NCI-H82 treated with DMSO at 0.1 percent for 48 hours (cell line): ENCODE results near the gene NELFE.
"Not testable (repeated sequence)": the region's sequence is repeated elsewhere in the genome, so short reads cannot be mapped to it uniquely, and the experiment has no call there.

Experiments
- DNase-seq: peaks from one replicate; lab custom pipeline; 2025; ENCODE audit not compliant: unreplicated experiment; lab: John Stamatoyannopoulos, UW

NELFE gene

GRCh38 chr6:31920811-31921210 lies 38.0 kb downstream of the NELFE start:
- no peak for DNase-seq

GRCh38 chr6:31919624-31920303 lies 39.0 kb downstream of the NELFE start:
- DNase-seq: no peak

GRCh38 chr6:31918069-31918720 lies 40.6 kb downstream of the NELFE start:
- DNase-seq: no peak

- no peak for DNase-seq
These were observed 43.0 kb downstream of the NELFE start for GRCh38 chr6:31915756-31916155.

- DNase-seq: no peak
These were observed 43.4 kb downstream of the NELFE start for GRCh38 chr6:31915351-31915750.

- no peak for DNase-seq
These were observed 46.8 kb downstream of the NELFE start for GRCh38 chr6:31911826-31912585.

GRCh38 chr6:31909298-31909697 lies 49.5 kb downstream of the NELFE start:
- not testable (repeated sequence) for DNase-seq

GRCh38 chr6:31908791-31909190 lies 50.0 kb downstream of the NELFE start:
- DNase-seq: no peak

- DNase-seq: not testable (repeated sequence)
These were observed 50.5 kb downstream of the NELFE start for GRCh38 chr6:31908255-31908654.

- DNase-seq: no peak
These were observed 51.5 kb downstream of the NELFE start for GRCh38 chr6:31907158-31907813.

- not testable (repeated sequence) for DNase-seq
These were observed 52.0 kb downstream of the NELFE start for GRCh38 chr6:31906727-31907126.

GRCh38 chr6:31906122-31906521 lies 52.6 kb downstream of the NELFE start:
- no peak for DNase-seq

- DNase-seq: no peak
These were observed 53.7 kb downstream of the NELFE start for GRCh38 chr6:31905041-31905440.

GRCh38 chr6:31903957-31904356 lies 54.8 kb downstream of the NELFE start:
- DNase-seq: no peak
